Activated B cell treated with CpG ODN at 0.5 μM for 24 hours (primary cell): ENCODE results near the gene GOT1. TPM values are rescaled to one million over a fixed set of nuclear protein-coding genes. Genes with fewer than 3 reads are reported as not detected.
A peak's percentile ranks its signal among the peaks of the same experiment; 100 is the strongest.

Source experiments
- ATAC-seq: fragments of 200-7000 bp; cut with Tn5 transposase; one replicate; pipeline ENCODE4 v1.10.0; 2021; ENCODE audit warnings: low read depth, mild to moderate bottlenecking, moderate library complexity
- CTCF ChIA-PET: fragments of 350-600 bp; sonication (Branson Sonifier 250); formaldehyde crosslinking; loops from one replicate; lab custom pipeline; 2021; ENCODE audit warnings: antibody characterized with exemption; lab: Charles Lee
- POLR2A ChIA-PET: fragments of 350-600 bp; sonication (Branson Sonifier 250); formaldehyde crosslinking; loops from one replicate; lab custom pipeline; 2021; ENCODE audit warnings: antibody characterized with exemption; lab: Charles Lee
- DNase-seq: peaks from one replicate; pipeline ENCODE4 v3.0.0; 2022
- H3K27ac Mint-ChIP-seq: one replicate; pipeline ENCODE4 v1.8.0; 2020; ENCODE audit warnings: mixed read lengths
- H3K27me3 Mint-ChIP-seq: one replicate; pipeline ENCODE4 v1.8.0; 2021; ENCODE audit warnings: mixed read lengths
- H3K36me3 Mint-ChIP-seq: one replicate; pipeline ENCODE4 v1.8.0; 2021; ENCODE audit warnings: low read depth, mixed read lengths
- H3K4me1 Mint-ChIP-seq: one replicate; pipeline ENCODE4 v1.8.0; 2021; ENCODE audit warnings: mixed read lengths
- H3K4me3 Mint-ChIP-seq: one replicate; pipeline ENCODE4 v1.8.0; 2020; ENCODE audit warnings: mild to moderate bottlenecking, mixed read lengths
- H3K9me3 Mint-ChIP-seq: one replicate; pipeline ENCODE4 v1.8.0; 2020; ENCODE audit warnings: mixed read lengths
- CTCF ChIP-seq: fragments of 200-600 bp; IDR thresholded peaks from one replicate; pipeline ENCODE4 v1.8.0; 2022; ENCODE audit warnings: antibody characterized with exemption, mild to moderate bottlenecking
- intact Hi-C: fragments of 100-400 bp; cut with micrococcal nuclease; formaldehyde crosslinking; loops from one replicate; pipeline ENCODE4 v1.15.1; 2024
- total RNA-seq: library from RNA; stranded (reverse); gene quantifications from 2 replicates; pipeline ENCODE4 v1.2.3, GENCODE V29; 2022

Gene GOT1
- total RNA-seq, 1 donor from 2014 or later: 31.4 TPM

GRCh38 chr10:99435986-99436638 lies 5.7 kb upstream of the GOT1 start:
- Mint-ChIP-seq H3K27me3 (no peaks in the 10 kb centered on the region), H3K4me3 (no peak overlapping the region), H3K27ac (no peak overlapping the region), H3K4me1 (peaks cover 10% of the 10 kb centered on the region), H3K9me3 (no peaks in the 10 kb centered on the region), H3K36me3 (peaks cover 9% of the 10 kb centered on the region)
- DNase-seq (no peak), ATAC-seq (peak; percentile 69)
- ChIA-PET CTCF (interaction anchor here (0.7 to 3.1 kb wide), 24 partner anchors 10 to 585 kb away, joined by 3 to 32 read pairs (median 4); partner anchors contain the start of genes COX15 and CUTC), POLR2A (no interaction called here)
- intact Hi-C loops: loop anchor here (1.0 to 10.0 kb wide), 5 partner anchors 112 to 609 kb away; no protein-coding TSS in a partner anchor
- peak; percentile 53 for TF ChIP-seq CTCF

GRCh38 chr10:99433378-99434020 lies 3.1 kb upstream of the GOT1 start:
- H3K9me3 Mint-ChIP-seq: no peaks in the 10 kb centered on the region
- H3K36me3 Mint-ChIP-seq: peaks cover 12% of the 10 kb centered on the region
- no peaks in the 10 kb centered on the region for H3K27me3 Mint-ChIP-seq
- no peak for ATAC-seq
- peaks cover 29% of the 10 kb centered on the region for H3K4me1 Mint-ChIP-seq
- intact Hi-C loops: loop anchor here (5.0 to 10.0 kb wide), 2 partner anchors 611 to 966 kb away; no protein-coding TSS in a partner anchor
- no peak for TF ChIP-seq CTCF
- POLR2A ChIA-PET: no interaction called here
- no peak for DNase-seq
- CTCF ChIA-PET: interaction anchor here (1.6 kb wide), 1 partner anchor 30 kb away, joined by 3 read pairs; no protein-coding TSS in a partner anchor
- H3K4me3 Mint-ChIP-seq: no peak overlapping the region
- H3K27ac Mint-ChIP-seq: no peak overlapping the region

- Mint-ChIP-seq H3K9me3 (no peaks in the 10 kb centered on the region), H3K4me3 (no peak overlapping the region), H3K27ac (no peak overlapping the region), H3K4me1 (peaks cover 29% of the 10 kb centered on the region), H3K36me3 (peaks cover 12% of the 10 kb centered on the region), H3K27me3 (no peaks in the 10 kb centered on the region)
- DNase-seq (no peak), ATAC-seq (no peak)
- CTCF ChIA-PET: no interaction called here
- no peak for TF ChIP-seq CTCF
- POLR2A ChIA-PET: interaction anchor here (3.4 kb wide), 1 partner anchor 188 kb away, joined by 26 read pairs; the partner anchor contains the start of gene SLC25A28
- intact Hi-C loops: loop anchor here (5.0 to 10.0 kb wide), 2 partner anchors 612 to 966 kb away; no protein-coding TSS in a partner anchor
Observed at GRCh38 chr10:99432881-99433280, 2.5 kb upstream of the GOT1 start.

- Mint-ChIP-seq H3K27ac (no peak overlapping the region), H3K9me3 (no peaks in the 10 kb centered on the region), H3K27me3 (no peaks in the 10 kb centered on the region), H3K4me3 (peak overlapping the region; percentile 98), H3K36me3 (peaks cover 10% of the 10 kb centered on the region), H3K4me1 (peaks cover 29% of the 10 kb centered on the region)
- DNase-seq: no peak
- intact Hi-C loops: loop anchor here (5.0 to 10.0 kb wide), 2 partner anchors 613 to 965 kb away; no protein-coding TSS in a partner anchor
- TF ChIP-seq CTCF: no peak
- CTCF ChIA-PET: no interaction called here
- POLR2A ChIA-PET: interaction anchor here (0.7 to 3.4 kb wide), 3 partner anchors 189 to 986 kb away, joined by 3 to 26 read pairs (median 5); partner anchors contain the start of gene SLC25A28
- no peak for ATAC-seq
Observed at GRCh38 chr10:99432047-99432446, 1.6 kb upstream of the GOT1 start.
